Mucosa of descending colon (tissue), 3 donors: Measurements from ENCODE around the gene NPEPL1. TPM values are rescaled to one million over a fixed set of nuclear protein-coding genes. Genes with fewer than 3 reads are reported as not detected.

Source experiments
- ATAC-seq: fragments of 200-7000 bp; cut with Tn5 transposase; one replicate; pipeline ENCODE4 v1.9.1; 2020; ENCODE audit warnings: mild to moderate bottlenecking, moderate library complexity
- DNase-seq, 3 donors: peaks; one replicate each; pipeline ENCODE4 v3.0.0-alpha.2; 2020
- H3K36me3 ChIP-seq: fragments of 200-600 bp; one replicate; pipeline ENCODE4 v1.8.0; 2021; ENCODE audit warnings: low read depth, mild to moderate bottlenecking
- H3K4me1 ChIP-seq: fragments of 200-600 bp; one replicate; pipeline ENCODE4 v1.8.0; 2021; ENCODE audit warnings: low read depth, mild to moderate bottlenecking
- H3K4me3 ChIP-seq: fragments of 200-600 bp; one replicate; pipeline ENCODE4 v1.8.0; 2021; ENCODE audit warnings: mild to moderate bottlenecking
- H3K9me3 ChIP-seq: fragments of 200-600 bp; one replicate; pipeline ENCODE4 v1.8.0; 2021; ENCODE audit warnings: mild to moderate bottlenecking
- intact Hi-C, 2 donors: fragments of 100-400 bp; cut with DNase I in 1 of 2; cut with micrococcal nuclease in 1 of 2; formaldehyde crosslinking; loops; one replicate each; pipeline versions ENCODE4 v1.11.0 to v1.11.1; 2022; cut with DNase I, micrococcal nuclease
- total RNA-seq, 3 donors: library from RNA; stranded (reverse); fragmentation: NEBNext Ultra II Directional in 2 of 3; extraction: Animal tissue kit (Norgen Biotek cat#: 25700) in 2 of 3; gene quantifications; one replicate each; pipeline versions ENCODE4 v1.2.1 to v1.2.4, GENCODE V29; 2021 to 2023
- TF ChIP-seq, protein P1 (sequence below): fragments of 200-600 bp; IDR thresholded peaks from one replicate; pipeline ENCODE4 v1.8.0; 2022; ENCODE audit warnings: antibody characterized with exemption, mild to moderate bottlenecking
- donor health status: DM: no; HTN: no; CAD: no; lungs with moderate emphysema.
- donor health status: DM: no; HTN: no; CAD: no.
- donor health status: DM: no; HTN: yes; CAD: no.

NPEPL1 gene
- total RNA-seq, 3 donors from 2014 or later: 26.8 to 41.6 (median 30.8) TPM

DNA sequence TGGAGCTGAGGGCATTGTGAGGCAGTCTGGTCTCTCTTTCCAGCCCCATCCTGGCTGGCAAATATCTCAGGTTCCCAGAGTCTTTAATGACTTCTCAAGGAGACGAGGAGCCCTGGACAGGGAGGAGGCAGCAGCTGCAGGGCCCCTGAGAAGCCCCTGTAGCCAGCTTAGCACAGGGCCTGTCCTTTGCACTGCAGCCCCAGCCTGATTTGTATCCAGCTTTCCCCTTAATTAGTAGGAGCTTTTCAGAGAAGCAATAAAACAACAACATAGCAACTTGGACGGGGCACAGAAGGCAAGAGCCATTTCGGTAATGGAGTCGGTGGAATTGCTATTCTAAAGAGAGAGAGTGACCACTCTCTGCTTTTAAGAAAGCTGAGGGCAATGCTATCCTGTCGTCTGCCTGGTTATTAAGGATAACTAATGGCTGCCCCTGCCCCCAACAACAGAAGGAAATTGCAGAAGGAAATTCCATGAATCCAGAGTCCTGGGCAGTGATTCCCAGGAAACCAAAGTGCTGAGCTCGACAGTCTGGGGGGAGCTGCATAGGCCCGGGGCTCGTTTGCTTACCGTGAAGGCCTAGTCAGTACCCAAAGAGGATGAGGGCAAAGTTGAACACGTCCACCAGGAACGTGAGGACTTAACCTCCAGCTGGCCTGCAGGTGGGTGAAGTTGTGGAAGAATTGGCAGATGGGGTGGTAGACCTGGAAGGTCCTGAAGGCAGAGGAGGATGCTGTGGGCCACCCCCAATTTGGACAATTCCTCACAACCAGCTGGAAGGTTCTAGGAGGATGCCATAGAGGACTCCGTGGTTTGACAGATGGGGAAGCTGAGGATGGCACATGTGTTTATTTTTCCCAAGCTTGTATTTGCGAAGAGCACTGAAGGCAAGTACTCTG is 50.3 kb downstream of the NPEPL1 start:
- DNase-seq (no peak), ATAC-seq (no peak)
- TF ChIP-seq, protein P1, sequence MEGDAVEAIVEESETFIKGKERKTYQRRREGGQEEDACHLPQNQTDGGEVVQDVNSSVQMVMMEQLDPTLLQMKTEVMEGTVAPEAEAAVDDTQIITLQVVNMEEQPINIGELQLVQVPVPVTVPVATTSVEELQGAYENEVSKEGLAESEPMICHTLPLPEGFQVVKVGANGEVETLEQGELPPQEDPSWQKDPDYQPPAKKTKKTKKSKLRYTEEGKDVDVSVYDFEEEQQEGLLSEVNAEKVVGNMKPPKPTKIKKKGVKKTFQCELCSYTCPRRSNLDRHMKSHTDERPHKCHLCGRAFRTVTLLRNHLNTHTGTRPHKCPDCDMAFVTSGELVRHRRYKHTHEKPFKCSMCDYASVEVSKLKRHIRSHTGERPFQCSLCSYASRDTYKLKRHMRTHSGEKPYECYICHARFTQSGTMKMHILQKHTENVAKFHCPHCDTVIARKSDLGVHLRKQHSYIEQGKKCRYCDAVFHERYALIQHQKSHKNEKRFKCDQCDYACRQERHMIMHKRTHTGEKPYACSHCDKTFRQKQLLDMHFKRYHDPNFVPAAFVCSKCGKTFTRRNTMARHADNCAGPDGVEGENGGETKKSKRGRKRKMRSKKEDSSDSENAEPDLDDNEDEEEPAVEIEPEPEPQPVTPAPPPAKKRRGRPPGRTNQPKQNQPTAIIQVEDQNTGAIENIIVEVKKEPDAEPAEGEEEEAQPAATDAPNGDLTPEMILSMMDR: no peak
- no peaks in the 10 kb centered on the region for H3K36me3 ChIP-seq
- H3K4me3 ChIP-seq: no peak overlapping the region
- no peaks in the 10 kb centered on the region for H3K4me1 ChIP-seq
- intact Hi-C loops: no loop called here
- no peaks in the 10 kb centered on the region for H3K9me3 ChIP-seq

DNA sequence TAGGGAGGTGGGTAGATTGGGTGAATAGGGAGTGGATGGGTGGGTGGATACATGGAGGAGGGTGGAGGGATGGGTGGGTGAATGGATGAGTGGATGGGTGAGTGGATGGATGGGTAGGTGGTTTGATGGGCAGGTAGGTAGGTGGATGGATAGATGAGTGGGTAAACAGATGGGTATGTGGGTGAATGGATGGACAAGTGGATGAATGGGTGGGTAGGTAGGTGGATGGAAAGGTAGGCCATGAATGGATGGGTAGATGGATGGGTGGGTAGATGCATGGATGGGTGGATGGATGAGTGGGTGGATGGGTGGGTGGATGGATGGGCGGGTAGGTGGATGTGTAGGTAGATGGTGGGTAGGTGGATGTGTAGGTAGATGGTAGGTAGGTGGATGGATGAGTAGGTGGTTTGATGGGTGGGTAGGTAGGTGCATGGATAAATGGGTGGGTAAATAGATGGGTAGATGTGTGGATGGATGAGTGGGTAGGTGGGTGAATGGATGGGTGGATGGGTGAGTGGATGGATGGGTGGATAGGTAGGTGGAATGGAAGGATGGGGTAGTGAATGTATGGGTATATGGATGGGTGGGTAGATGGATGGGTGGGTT is 51.4 kb downstream of the NPEPL1 start:
- Histone ChIP-seq H3K4me1 (no peaks in the 10 kb centered on the region), H3K36me3 (no peaks in the 10 kb centered on the region), H3K9me3 (no peaks in the 10 kb centered on the region), H3K4me3 (no peak overlapping the region)
- DNase-seq (no peak), ATAC-seq (no peak)
- intact Hi-C loops: no loop called here
- TF ChIP-seq, protein P1: no peak

DNA sequence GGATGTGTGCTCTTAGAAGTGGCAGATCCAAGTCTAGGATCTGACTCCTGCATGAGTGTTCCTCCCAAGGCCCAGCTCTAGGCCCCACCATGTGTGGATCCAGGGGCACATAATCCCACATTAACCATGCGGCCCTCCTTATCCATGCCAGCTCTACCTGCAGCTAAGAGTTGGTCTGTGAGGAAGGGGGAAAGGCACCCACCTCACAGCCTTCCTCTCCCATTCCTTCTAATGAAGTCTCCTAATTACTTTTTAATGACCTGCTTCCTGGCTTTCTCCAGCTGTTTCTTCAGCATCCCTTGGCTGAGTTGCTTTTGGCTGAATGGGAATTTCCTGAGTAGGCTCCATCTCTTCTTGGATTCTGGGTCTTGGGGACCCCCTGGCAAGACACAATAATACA is 52.2 kb downstream of the NPEPL1 start:
- H3K4me3 ChIP-seq: no peak overlapping the region
- ATAC-seq (no peak), DNase-seq (no peak)
- TF ChIP-seq, protein P1: no peak
- H3K4me1 ChIP-seq: no peaks in the 10 kb centered on the region
- no peaks in the 10 kb centered on the region for H3K36me3 ChIP-seq
- intact Hi-C loops: no loop called here
- no peaks in the 10 kb centered on the region for H3K9me3 ChIP-seq

DNA sequence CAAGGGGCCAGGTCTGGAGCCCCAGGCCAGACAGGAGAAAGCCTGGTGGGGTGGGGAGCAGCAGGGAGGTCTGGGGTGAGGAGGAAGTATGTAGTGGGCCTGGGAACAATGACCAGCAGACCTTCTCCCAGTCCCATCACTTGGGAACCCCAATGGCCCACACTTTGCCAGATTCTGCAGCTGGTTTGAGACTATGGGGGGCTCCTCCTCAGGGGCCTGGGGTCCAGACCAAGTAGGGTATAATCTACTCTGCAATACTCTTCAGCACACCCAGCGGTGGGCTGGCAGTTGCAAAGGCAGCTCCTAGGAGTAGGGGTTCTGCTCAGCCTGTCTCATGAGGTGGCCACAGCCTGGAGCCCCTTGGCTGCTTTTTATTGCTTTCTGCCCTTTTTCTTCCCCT is 52.8 kb downstream of the NPEPL1 start:
- TF ChIP-seq, protein P1: no peak
- no peak for ATAC-seq
- Histone ChIP-seq H3K4me3 (no peak overlapping the region), H3K9me3 (no peaks in the 10 kb centered on the region), H3K4me1 (no peaks in the 10 kb centered on the region), H3K36me3 (no peaks in the 10 kb centered on the region)
- intact Hi-C loops: no loop called here
- no peak for DNase-seq

DNA sequence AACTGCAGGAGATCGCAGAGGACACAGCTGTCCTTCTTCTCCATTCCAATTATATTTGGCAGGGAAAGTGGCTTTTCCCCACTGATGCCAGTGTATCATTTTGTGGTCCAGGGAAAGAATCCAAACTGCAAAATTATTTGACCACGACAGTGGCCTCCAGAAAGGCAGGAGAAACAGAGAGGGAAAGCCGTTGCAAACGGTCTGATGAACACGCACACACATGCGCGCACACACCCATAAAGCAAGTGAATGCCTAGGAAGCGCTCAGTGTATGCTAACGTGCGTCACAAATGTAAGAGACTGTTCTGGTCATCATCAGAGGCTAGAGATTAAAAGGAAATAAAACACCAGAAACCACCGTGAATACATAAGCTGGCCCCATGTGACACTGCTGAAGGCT is 54.0 kb downstream of the NPEPL1 start:
- intact Hi-C loops: no loop called here
- TF ChIP-seq, protein P1: no peak
- Histone ChIP-seq H3K4me3 (no peak overlapping the region), H3K4me1 (no peaks in the 10 kb centered on the region), H3K36me3 (no peaks in the 10 kb centered on the region), H3K9me3 (no peaks in the 10 kb centered on the region)
- DNase-seq: no peak
- no peak for ATAC-seq
